Kidney epithelial cell (primary cell): Measurements from ENCODE around the gene TMEM178A. TPM values are rescaled to one million over a fixed set of nuclear protein-coding genes. Genes with fewer than 3 reads are reported as not detected.
A peak's percentile ranks its signal among the peaks of the same experiment; 100 is the strongest.

Experiments
- DNase-seq: peaks from one replicate; pipeline ENCODE4 v3.0.0-alpha.2; 2010; ENCODE audit warnings: low read depth
- H3K27me3 ChIP-seq: 2 replicates; pipeline ENCODE4 v1.6.0; 2011; ENCODE audit warnings: low read length; ENCODE audit not compliant: control insufficient read depth, insufficient read depth
- H3K36me3 ChIP-seq: 2 replicates; pipeline ENCODE4 v1.5.1; 2011; ENCODE audit warnings: low read length; ENCODE audit not compliant: control insufficient read depth, insufficient read depth
- H3K4me3 ChIP-seq: 2 replicates; pipeline ENCODE4 v1.5.1; 2011; ENCODE audit warnings: low read depth, mild to moderate bottlenecking, control low read depth, low read length
- CTCF ChIP-seq: IDR thresholded peaks from 2 replicates; pipeline ENCODE4 v1.5.1; 2011; ENCODE audit warnings: mild to moderate bottlenecking, moderate library complexity, low read length, control low read depth, inconsistent platforms; ENCODE audit not compliant: insufficient read depth, poor library complexity, severe bottlenecking
- total RNA-seq: library from RNA; depleted of rRNA; stranded (reverse); fragments of >200 nt; gene quantifications from 2 replicates; pipeline ENCODE4 v1.2.3, GENCODE V29; 2015

TMEM178A gene
- total RNA-seq, 1 donor from 2014 or later: 1.7 TPM

- Histone ChIP-seq H3K4me3 (no peak overlapping the region), H3K27me3 (no peaks in the 10 kb centered on the region), H3K36me3 (no peaks in the 10 kb centered on the region)
- TF ChIP-seq CTCF: no peak
- no peak for DNase-seq
Observed at GRCh38 chr2:39689876-39690275, 24.2 kb downstream of the TMEM178A start.

- Histone ChIP-seq H3K4me3 (no peak overlapping the region), H3K36me3 (no peaks in the 10 kb centered on the region), H3K27me3 (no peaks in the 10 kb centered on the region)
- no peak for TF ChIP-seq CTCF
- DNase-seq: no peak
Observed at GRCh38 chr2:39693245-39693644, 27.5 kb downstream of the TMEM178A start.

GRCh38 chr2:39696101-39696553 lies 30.4 kb downstream of the TMEM178A start:
- DNase-seq: peak; percentile 82
- Histone ChIP-seq H3K36me3 (no peaks in the 10 kb centered on the region), H3K27me3 (no peaks in the 10 kb centered on the region), H3K4me3 (no peak overlapping the region)
- no peak for TF ChIP-seq CTCF

GRCh38 chr2:39696838-39697237 lies 31.1 kb downstream of the TMEM178A start:
- H3K36me3 ChIP-seq: no peaks in the 10 kb centered on the region
- H3K27me3 ChIP-seq: no peaks in the 10 kb centered on the region
- no peak overlapping the region for H3K4me3 ChIP-seq
- peak; percentile 47 for DNase-seq
- peak; percentile 5 for TF ChIP-seq CTCF

- H3K27me3 ChIP-seq: no peaks in the 10 kb centered on the region
- H3K36me3 ChIP-seq: no peaks in the 10 kb centered on the region
- no peak overlapping the region for H3K4me3 ChIP-seq
- no peak for TF ChIP-seq CTCF
- DNase-seq: no peak
Observed at GRCh38 chr2:39697454-39697853, 31.7 kb downstream of the TMEM178A start.

- TF ChIP-seq CTCF: no peak
- DNase-seq: no peak
- Histone ChIP-seq H3K27me3 (no peaks in the 10 kb centered on the region), H3K36me3 (no peaks in the 10 kb centered on the region), H3K4me3 (no peak overlapping the region)
Observed at GRCh38 chr2:39701137-39701536, 35.4 kb downstream of the TMEM178A start.
